ENCODE results near the gene SNAPC1.

Gene SNAPC1

GRCh38 chr14:61747342-61747741, 14.9 kb upstream of the SNAPC1 start:
- H3K9me3 ChIP-seq = no peaks in the 10 kb centered on the region
- H3K4me3 ChIP-seq (ENCODE audit: low read depth, low read length) = no peak overlapping the region; the same call in 1 of the 2 replicates
- peaks cover 68% of the 10 kb centered on the region for H3K36me3 ChIP-seq
- H3K4me1 ChIP-seq = peaks cover 2% of the 10 kb centered on the region
- no peak for TF ChIP-seq CTCF (IDR thresholded peaks at IDR 0.05; ENCODE audit: low read depth, low read length)
- DNase-seq = no peak
- H3K27me3 ChIP-seq = no peaks in the 10 kb centered on the region

- Histone ChIP-seq H3K4me3 (ENCODE audit: low read depth, low read length) (peak overlapping the region; percentile 57), H3K9me3 (no peaks in the 10 kb centered on the region), H3K4me1 (peaks cover 2% of the 10 kb centered on the region), H3K36me3 (peaks cover 50% of the 10 kb centered on the region), H3K27me3 (no peaks in the 10 kb centered on the region)
- TF ChIP-seq CTCF (IDR thresholded peaks at IDR 0.05; ENCODE audit: low read depth, low read length) = no peak
- DNase-seq = no peak
Measured at GRCh38 chr14:61749264-61749663, 13.0 kb upstream of the SNAPC1 start.

DNA sequence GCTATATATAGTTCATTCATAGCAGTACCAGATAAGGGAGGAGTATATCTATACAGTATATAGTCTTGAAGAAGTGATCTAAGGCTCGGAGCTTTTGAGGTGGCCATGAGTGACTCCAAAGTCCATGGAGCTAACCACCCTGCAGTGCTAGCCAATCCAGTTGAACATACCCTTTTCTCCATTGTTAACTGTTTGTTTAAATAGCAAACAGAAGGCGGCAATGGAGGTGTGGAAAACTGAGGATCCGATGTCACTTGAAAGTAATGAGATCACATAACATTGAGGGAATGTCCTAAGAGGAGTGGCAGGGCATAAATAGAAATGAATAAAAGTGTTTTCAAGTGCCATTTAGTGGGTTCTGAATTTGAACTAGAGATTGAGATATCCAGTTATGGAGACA, 12.4 kb upstream of the SNAPC1 start:
- peaks cover 2% of the 10 kb centered on the region for H3K4me1 ChIP-seq
- no peaks in the 10 kb centered on the region for H3K27me3 ChIP-seq
- TF ChIP-seq CTCF (IDR thresholded peaks at IDR 0.05; ENCODE audit: low read depth, low read length) = no peak
- no peaks in the 10 kb centered on the region for H3K9me3 ChIP-seq
- H3K36me3 ChIP-seq = peaks cover 44% of the 10 kb centered on the region
- no peak for DNase-seq
- H3K4me3 ChIP-seq (ENCODE audit: low read depth, low read length) = peak overlapping the region; percentile 57

DNA sequence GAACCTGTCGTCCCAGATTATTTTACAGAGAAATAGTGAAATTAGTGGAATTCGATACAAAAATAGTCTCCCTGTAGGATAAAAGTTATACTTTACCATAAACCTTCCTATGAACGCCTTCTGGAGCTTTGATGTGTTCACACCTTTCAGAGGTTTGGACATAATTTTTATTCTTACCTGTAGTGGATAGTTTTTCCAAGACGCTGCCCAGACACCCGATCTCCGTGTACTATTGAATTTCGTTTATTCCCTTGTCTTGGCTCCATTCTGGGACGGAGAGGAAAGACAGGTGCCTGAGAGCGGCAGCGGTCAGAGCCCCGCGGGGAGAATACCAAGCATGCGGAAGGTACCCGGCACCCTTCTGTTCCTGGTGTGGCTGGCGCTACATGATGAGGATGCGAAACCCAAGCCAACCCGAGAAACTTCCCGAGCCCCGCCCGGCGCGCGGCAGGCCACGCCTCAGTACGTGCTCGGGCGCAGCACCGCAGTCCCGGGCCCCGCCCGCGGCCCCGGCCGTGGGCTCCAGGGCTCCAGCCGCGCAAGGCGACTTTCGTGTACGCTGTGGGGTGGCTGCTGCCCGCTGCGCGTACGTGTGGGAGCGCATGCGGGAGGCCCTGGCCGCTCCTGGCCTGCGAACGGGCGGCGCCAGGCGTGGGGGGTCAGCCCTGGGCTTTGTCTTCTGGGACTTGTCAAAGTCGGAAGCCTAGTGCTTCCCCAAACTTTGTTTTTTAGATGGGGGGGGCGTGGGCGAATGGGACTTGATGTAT, 11.3 kb upstream of the SNAPC1 start:
- TF ChIP-seq CTCF (IDR thresholded peaks at IDR 0.05; ENCODE audit: low read depth, low read length) = no peak
- Histone ChIP-seq H3K36me3 (peaks cover 33% of the 10 kb centered on the region), H3K9me3 (no peaks in the 10 kb centered on the region), H3K4me3 (ENCODE audit: low read depth, low read length) (peak overlapping the region; percentile 57), H3K27me3 (no peaks in the 10 kb centered on the region), H3K4me1 (peaks cover 2% of the 10 kb centered on the region)
- DNase-seq = peak; percentile 86

- no peak for TF ChIP-seq CTCF (IDR thresholded peaks at IDR 0.05; ENCODE audit: low read depth, low read length)
- peaks cover 32% of the 10 kb centered on the region for H3K36me3 ChIP-seq
- no peak for DNase-seq
- H3K4me1 ChIP-seq = peaks cover 2% of the 10 kb centered on the region
- H3K9me3 ChIP-seq = no peaks in the 10 kb centered on the region
- no peaks in the 10 kb centered on the region for H3K27me3 ChIP-seq
- peak overlapping the region; percentile 57 for H3K4me3 ChIP-seq (ENCODE audit: low read depth, low read length)
Measured at GRCh38 chr14:61751475-61751989, 10.7 kb upstream of the SNAPC1 start.

DNA sequence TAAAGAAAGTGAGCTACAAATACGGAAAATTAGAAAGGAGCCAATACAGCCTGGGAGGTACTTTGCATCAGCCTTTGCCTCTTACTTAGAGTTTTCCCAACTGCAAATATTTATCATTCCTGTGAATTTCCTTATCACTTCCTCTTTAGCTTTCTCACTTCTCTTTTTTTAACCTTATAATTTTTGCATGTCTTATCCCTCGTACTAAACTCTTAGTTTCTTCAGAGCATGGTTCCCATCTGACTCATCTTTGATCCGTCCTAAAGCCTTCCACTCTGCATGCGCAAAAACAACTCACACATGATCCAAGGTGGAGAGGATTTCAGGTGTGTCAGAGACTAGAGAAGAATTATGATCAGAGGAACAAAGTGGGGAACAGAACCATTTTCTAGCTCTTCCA, 9.6 kb upstream of the SNAPC1 start:
- Histone ChIP-seq H3K4me1 (peaks cover 8% of the 10 kb centered on the region), H3K4me3 (ENCODE audit: low read depth, low read length) (no peak overlapping the region), H3K9me3 (no peaks in the 10 kb centered on the region), H3K36me3 (peaks cover 21% of the 10 kb centered on the region), H3K27me3 (no peaks in the 10 kb centered on the region)
- DNase-seq = no peak
- TF ChIP-seq CTCF (IDR thresholded peaks at IDR 0.05; ENCODE audit: low read depth, low read length) = no peak

All from BE2C (cell line).